Measurements from ENCODE around the gene GLI3.

- TF ChIP-seq CTCF (IDR thresholded peaks at IDR 0.05) (no peak), POLR2A (IDR thresholded peaks at IDR 0.05) (no peak)
Observed at GRCh38 chr7:42227541-42227935, 9.5 kb downstream of the GLI3 start.

Data from adrenal gland (tissue), 5 donors.